Measurements from ENCODE around the gene SMTNL2.
"Not testable (repeated sequence)": the region's sequence is repeated elsewhere in the genome, so short reads cannot be mapped to it uniquely, and the experiment has no call there.

Gene SMTNL2

GRCh38 chr17:4577386-4577993 lies 6.8 kb upstream of the SMTNL2 start:
- DNase-seq, result no peak
- Histone ChIP-seq H3K4me3 (ENCODE audit: low read depth, low read length) (no peak overlapping the region), H3K36me3 (no peaks in the 10 kb centered on the region), H3K27me3 (ENCODE audit: insufficient read depth, low read depth, severe bottlenecking) (no peaks in the 10 kb centered on the region), H3K27ac (peak overlapping the region; percentile 49), H3K9me3 (ENCODE audit: severe bottlenecking) (no peaks in the 10 kb centered on the region)
- no peak for TF ChIP-seq CTCF (IDR thresholded peaks at IDR 0.05; ENCODE audit: low read depth, low read length)

- not testable (repeated sequence) for H3K36me3 ChIP-seq; H3K27ac ChIP-seq; H3K4me3 ChIP-seq (ENCODE audit: low read depth, low read length); H3K27me3 ChIP-seq (ENCODE audit: insufficient read depth, low read depth, severe bottlenecking); H3K9me3 ChIP-seq (ENCODE audit: severe bottlenecking); DNase-seq
These were observed 6.0 kb upstream of the SMTNL2 start for GRCh38 chr17:4578349-4578748.

GRCh38 chr17:4579678-4580077 lies 4.7 kb upstream of the SMTNL2 start:
- H3K9me3 ChIP-seq (ENCODE audit: severe bottlenecking), result no peaks in the 10 kb centered on the region
- TF ChIP-seq CTCF (IDR thresholded peaks at IDR 0.05; ENCODE audit: low read depth, low read length), result no peak
- no peak overlapping the region for H3K4me3 ChIP-seq (ENCODE audit: low read depth, low read length)
- H3K36me3 ChIP-seq, result no peaks in the 10 kb centered on the region
- no peak for DNase-seq
- no peak overlapping the region for H3K27ac ChIP-seq
- H3K27me3 ChIP-seq (ENCODE audit: insufficient read depth, low read depth, severe bottlenecking), result no peaks in the 10 kb centered on the region

- Histone ChIP-seq H3K4me3 (ENCODE audit: low read depth, low read length) (no peak overlapping the region), H3K36me3 (no peaks in the 10 kb centered on the region), H3K27me3 (ENCODE audit: insufficient read depth, low read depth, severe bottlenecking) (no peaks in the 10 kb centered on the region), H3K27ac (no peak overlapping the region), H3K9me3 (ENCODE audit: severe bottlenecking) (no peaks in the 10 kb centered on the region)
- TF ChIP-seq CTCF (IDR thresholded peaks at IDR 0.05; ENCODE audit: low read depth, low read length), result no peak
- no peak for DNase-seq
These were observed 4.0 kb upstream of the SMTNL2 start for GRCh38 chr17:4580291-4580690.

GRCh38 chr17:4582101-4582501 lies 2.2 kb upstream of the SMTNL2 start:
- Histone ChIP-seq H3K27me3 (ENCODE audit: insufficient read depth, low read depth, severe bottlenecking) (no peaks in the 10 kb centered on the region), H3K4me3 (ENCODE audit: low read depth, low read length) (no peak overlapping the region), H3K27ac (peak overlapping the region; percentile 18), H3K36me3 (no peaks in the 10 kb centered on the region), H3K9me3 (ENCODE audit: severe bottlenecking) (no peaks in the 10 kb centered on the region)
- no peak for TF ChIP-seq CTCF (IDR thresholded peaks at IDR 0.05; ENCODE audit: low read depth, low read length)
- peak; percentile 50 for DNase-seq

GRCh38 chr17:4582691-4583090 lies 1.6 kb upstream of the SMTNL2 start:
- DNase-seq, result no peak
- H3K36me3 ChIP-seq, result no peaks in the 10 kb centered on the region
- H3K27ac ChIP-seq, result no peak overlapping the region; the same call in 1 of the 2 replicates
- H3K9me3 ChIP-seq (ENCODE audit: severe bottlenecking), result no peaks in the 10 kb centered on the region
- no peaks in the 10 kb centered on the region for H3K27me3 ChIP-seq (ENCODE audit: insufficient read depth, low read depth, severe bottlenecking)
- TF ChIP-seq CTCF (IDR thresholded peaks at IDR 0.05; ENCODE audit: low read depth, low read length), result no peak
- no peak overlapping the region for H3K4me3 ChIP-seq (ENCODE audit: low read depth, low read length)

Measured in WERI-Rb-1 (cell line).